Endothelial cell of umbilical vein (primary cell): ENCODE measurements around the gene OSER1. TPM values are rescaled to one million over a fixed set of nuclear protein-coding genes. Genes with fewer than 3 reads are reported as not detected.

Source experiments
- BruUV-seq: library from RNA; stranded (reverse); fragments of 400-500 nt; replicated peaks from 2 replicates; lab custom pipeline; 2021; lab: Mats Ljungman, UMichigan
- CTCF ChIA-PET: fragments of 300-600, 350-600 bp; sonication (Branson Sonifier 250); formaldehyde crosslinking; loops from one replicate; lab custom pipeline; 2021; ENCODE audit warnings: antibody characterized with exemption, inconsistent platforms; lab: Charles Lee
- POLR2A ChIA-PET: fragments of 300-600, 350-600 bp; sonication (Branson Sonifier 250); formaldehyde crosslinking; loops from one replicate; lab custom pipeline; 2021; ENCODE audit warnings: antibody characterized with exemption, inconsistent platforms; lab: Charles Lee
- DNase-seq: peaks from one replicate; pipeline ENCODE4 v3.0.0-alpha.2; 2011; ENCODE audit warnings: low read depth, low spot score
- FAIRE-seq: peaks from 2 replicates; lab custom pipeline; 2011; peaks lifted over from hg19 to GRCh38; lab: Jason Lieb, UNC
- H2AFZ ChIP-seq: 2 replicates; pipeline ENCODE4 v1.6.0; 2012; ENCODE audit warnings: low read depth, low read length, control low read depth, inconsistent platforms
- H3K27ac ChIP-seq: 2 replicates; pipeline ENCODE4 v1.5.1; 2011; ENCODE audit warnings: low read depth, mild to moderate bottlenecking, control low read depth, low read length, moderate library complexity; ENCODE audit not compliant: insufficient read depth
- H3K27me3 ChIP-seq, 2 experiments: 2 replicates each; pipeline versions ENCODE4 v1.6.0 to v1.6.1; 2011; ENCODE audit warnings: low read length in 2 of 2, mixed read lengths in 1 of 2; ENCODE audit not compliant: control insufficient read depth in 2 of 2, insufficient read depth in 2 of 2
- H3K36me3 ChIP-seq, 2 experiments: 2 replicates in 1 of 2; 3 replicates in 1 of 2; pipeline ENCODE4 v1.5.1; 2011; ENCODE audit warnings: low read length in 2 of 2, mild to moderate bottlenecking in 1 of 2, moderate library complexity in 1 of 2; ENCODE audit not compliant: control insufficient read depth in 2 of 2, insufficient read depth in 2 of 2; ENCODE audit errors: extremely low read depth in 1 of 2
- H3K4me1 ChIP-seq: 3 replicates; pipeline ENCODE4 v1.5.1; 2011; ENCODE audit warnings: mild to moderate bottlenecking, low read length; ENCODE audit not compliant: control insufficient read depth, insufficient read depth; ENCODE audit errors: extremely low read depth
- H3K4me2 ChIP-seq: 2 replicates; pipeline ENCODE4 v1.6.1; 2011; ENCODE audit warnings: low read length, control low read depth, mixed read lengths; ENCODE audit not compliant: insufficient read depth
- H3K4me3 ChIP-seq, 3 experiments: fragments of 200-600 bp in 1 of 3; sonication (generic), shearing (Covaris generic) in 1 of 3; replicated peaks in 1 of 3; 2 replicates each; pipeline ENCODE4 v1.5.1; 2011 to 2016; ENCODE audit warnings: control low read depth in 3 of 3, low read length in 3 of 3, mild to moderate bottlenecking in 2 of 3, inconsistent platforms in 1 of 3, low read depth in 1 of 3, moderate library complexity in 1 of 3; ENCODE audit not compliant: insufficient read depth in 1 of 3
- H3K79me2 ChIP-seq: 2 replicates; pipeline ENCODE4 v1.6.0; 2012; ENCODE audit warnings: low read length, inconsistent platforms; ENCODE audit not compliant: control insufficient read depth, insufficient read depth
- H3K9ac ChIP-seq: replicated peaks from 2 replicates; pipeline ENCODE3; 2011; ENCODE audit warnings: low read length, control low read depth; ENCODE audit not compliant: insufficient read depth; ENCODE audit errors: extremely low read depth
- H3K9me1 ChIP-seq: replicated peaks from 3 replicates; pipeline ENCODE4 v1.6.0; 2011; ENCODE audit warnings: mild to moderate bottlenecking, low read length; ENCODE audit not compliant: control insufficient read depth, insufficient read depth; ENCODE audit errors: extremely low read depth
- H3K9me3 ChIP-seq: replicated peaks from 2 replicates; pipeline ENCODE4 v1.5.1; 2012; ENCODE audit warnings: low read length, inconsistent platforms; ENCODE audit not compliant: control insufficient read depth, insufficient read depth
- H4K20me1 ChIP-seq: replicated peaks from 2 replicates; pipeline ENCODE3; 2011; ENCODE audit warnings: mild to moderate bottlenecking, low read length; ENCODE audit not compliant: control insufficient read depth, insufficient read depth; ENCODE audit errors: extremely low read depth
- EZH2 ChIP-seq: IDR thresholded peaks from 2 replicates; pipeline ENCODE4 v1.6.1; 2012; ENCODE audit warnings: borderline replicate concordance, low read depth, mild to moderate bottlenecking, moderate library complexity, low read length, inconsistent platforms; ENCODE audit not compliant: severe bottlenecking
- FOS ChIP-seq: IDR thresholded peaks from 2 replicates; pipeline ENCODE4 v1.6.1; 2011; ENCODE audit warnings: mild to moderate bottlenecking, low read length, moderate library complexity, borderline replicate concordance; ENCODE audit not compliant: insufficient read depth
- GATA2 ChIP-seq: IDR thresholded peaks from 2 replicates; pipeline ENCODE4 v1.7.0; 2011; ENCODE audit warnings: low read depth, mild to moderate bottlenecking, moderate library complexity, mixed read lengths, low read length; ENCODE audit not compliant: insufficient read length, insufficient read depth
- JUN ChIP-seq: IDR thresholded peaks from 2 replicates; pipeline ENCODE4 v1.6.1; 2011; ENCODE audit warnings: borderline replicate concordance, low read depth; ENCODE audit not compliant: insufficient read length, insufficient read depth
- MAX ChIP-seq: IDR thresholded peaks from 2 replicates; pipeline ENCODE4 v1.6.1; 2011; ENCODE audit not compliant: insufficient read depth, insufficient read length
- MYC ChIP-seq: IDR thresholded peaks from one replicate; pipeline ENCODE4 v1.6.1; 2011; ENCODE audit warnings: mild to moderate bottlenecking, low read depth, low read length
- POLR2A ChIP-seq: IDR thresholded peaks from 2 replicates; pipeline ENCODE4 v1.6.1; 2012; ENCODE audit warnings: low read depth, mild to moderate bottlenecking, control low read depth, low read length
- POLR2AphosphoS5 ChIP-seq: IDR thresholded peaks from 2 replicates; pipeline ENCODE4 v1.6.1; 2012; ENCODE audit warnings: low read depth, mild to moderate bottlenecking, control low read depth, low read length, moderate library complexity; ENCODE audit not compliant: insufficient read depth
- dilution Hi-C: fragments of 300-500 bp; cut with MboI; formaldehyde crosslinking; loops from one replicate; pipeline ENCODE4 v1.15.0; 2019; ENCODE audit warnings: low sequenced_read_pairs; ENCODE audit not compliant: extremely low pct_ligation_motif_present
- intact Hi-C: fragments of 100-400 bp; cut with micrococcal nuclease; formaldehyde crosslinking; loops from one replicate; pipeline ENCODE4 v1.10.0; 2022
- polyA plus RNA-seq, 4 experiments: library from polyadenylated mRNA; depleted of rRNA in 3 of 4; stranded (reverse) in 3 of 4; unstranded in 1 of 4; fragments of >200 nt; gene quantifications; 2 replicates each; pipeline versions ENCODE4 v1.2.1 to v1.2.3, GENCODE V29; 2011 to 2012; ENCODE audit warnings: missing spikeins in 1 of 4
- total RNA-seq: library from RNA; stranded (reverse); gene quantifications from 2 replicates; pipeline ENCODE4 v1.2.3, GENCODE V29; 2021
- TF ChIP-seq, protein P1 (sequence below), 2 donors: IDR thresholded peaks; 1 replicate in 1 of 2; 2 replicates in 1 of 2; pipeline ENCODE4 v1.5.1; 2011; ENCODE audit warnings: low read length in 2 of 2, mild to moderate bottlenecking in 2 of 2, moderate library complexity in 2 of 2, control low read depth in 1 of 2, inconsistent platforms in 1 of 2, low read depth in 1 of 2; ENCODE audit not compliant: insufficient read depth in 1 of 2; ENCODE audit errors: extremely low read depth in 1 of 2

The OSER1 gene
- total and polyA plus RNA-seq, 2 donors (not counting 3 experiments of a cell fraction or from before 2014, with no cell fraction given): 30.8 to 36.0 TPM

DNA sequence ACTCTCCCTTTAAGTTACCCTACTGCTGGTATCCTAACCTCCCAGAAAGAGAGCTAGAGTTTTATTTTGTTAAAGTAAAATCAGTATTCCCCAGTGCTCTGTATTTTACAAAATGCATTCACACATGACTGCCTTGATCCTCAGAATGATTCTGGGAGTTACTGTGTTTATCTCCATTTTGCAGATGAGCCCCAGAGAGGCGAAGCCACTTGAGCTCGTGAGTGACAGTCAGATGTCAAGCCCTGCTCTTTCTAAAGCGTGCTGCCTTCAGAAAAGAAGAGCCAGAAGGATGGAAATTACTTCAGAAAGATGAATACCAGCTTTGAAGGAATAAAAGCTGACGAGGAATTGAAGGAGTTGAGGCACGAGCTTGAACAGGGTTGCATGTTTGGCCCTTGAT, 14.1 kb upstream of the OSER1 start:
- intact Hi-C loops: no loop called here
- H3K36me3 ChIP-seq: no peaks in the 10 kb centered on the region
- dilution Hi-C loops: no loop called here
- H3K9ac ChIP-seq: no peak overlapping the region
- CTCF ChIA-PET: interaction anchor here (3.1 kb wide), 1 partner anchor 86 kb away, joined by 8 read pairs; the partner anchor contains the start of gene FITM2
- H3K4me1 ChIP-seq: no peaks in the 10 kb centered on the region
- H3K9me3 ChIP-seq: no peaks in the 10 kb centered on the region
- H3K9me1 ChIP-seq: no peaks in the 10 kb centered on the region
- POLR2A ChIA-PET: interaction anchor here (0.6 kb wide), 1 partner anchor 187 kb away, joined by 3 read pairs; no protein-coding TSS in a partner anchor
- H3K79me2 ChIP-seq: no peaks in the 10 kb centered on the region
- no peak for FAIRE-seq
- no peak for DNase-seq
- H3K27me3 ChIP-seq: no peaks in the 10 kb centered on the region
- BruUV-seq: no TSS peak
- no peaks in the 10 kb centered on the region for H4K20me1 ChIP-seq
- no peak overlapping the region for H3K4me3 ChIP-seq
- TF ChIP-seq, protein P1, sequence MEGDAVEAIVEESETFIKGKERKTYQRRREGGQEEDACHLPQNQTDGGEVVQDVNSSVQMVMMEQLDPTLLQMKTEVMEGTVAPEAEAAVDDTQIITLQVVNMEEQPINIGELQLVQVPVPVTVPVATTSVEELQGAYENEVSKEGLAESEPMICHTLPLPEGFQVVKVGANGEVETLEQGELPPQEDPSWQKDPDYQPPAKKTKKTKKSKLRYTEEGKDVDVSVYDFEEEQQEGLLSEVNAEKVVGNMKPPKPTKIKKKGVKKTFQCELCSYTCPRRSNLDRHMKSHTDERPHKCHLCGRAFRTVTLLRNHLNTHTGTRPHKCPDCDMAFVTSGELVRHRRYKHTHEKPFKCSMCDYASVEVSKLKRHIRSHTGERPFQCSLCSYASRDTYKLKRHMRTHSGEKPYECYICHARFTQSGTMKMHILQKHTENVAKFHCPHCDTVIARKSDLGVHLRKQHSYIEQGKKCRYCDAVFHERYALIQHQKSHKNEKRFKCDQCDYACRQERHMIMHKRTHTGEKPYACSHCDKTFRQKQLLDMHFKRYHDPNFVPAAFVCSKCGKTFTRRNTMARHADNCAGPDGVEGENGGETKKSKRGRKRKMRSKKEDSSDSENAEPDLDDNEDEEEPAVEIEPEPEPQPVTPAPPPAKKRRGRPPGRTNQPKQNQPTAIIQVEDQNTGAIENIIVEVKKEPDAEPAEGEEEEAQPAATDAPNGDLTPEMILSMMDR (IDR thresholded peaks at IDR 0.05; ENCODE audit: extremely low read depth in 1 of 2, insufficient read depth in 1 of 2, low read depth in 1 of 2, low read length in 2 of 2): no peak
- no peak overlapping the region for H3K27ac ChIP-seq
- H2AFZ ChIP-seq: no peak overlapping the region
- no peak overlapping the region for H3K4me2 ChIP-seq

GRCh38 chr20:44223721-44224120, 13.2 kb upstream of the OSER1 start:
- H3K9ac ChIP-seq: no peak overlapping the region
- no peaks in the 10 kb centered on the region for H3K79me2 ChIP-seq
- no peaks in the 10 kb centered on the region for H3K36me3 ChIP-seq
- intact Hi-C loops: no loop called here
- H3K27me3 ChIP-seq: no peaks in the 10 kb centered on the region
- no peak overlapping the region for H2AFZ ChIP-seq
- no TSS peak for BruUV-seq
- FAIRE-seq (no peak), DNase-seq (no peak)
- TF ChIP-seq POLR2A (no peak), POLR2AphosphoS5 (no peak), JUN (no peak), GATA2 (no peak), MAX (no peak), FOS (no peak), MYC (no peak), EZH2 (no peak)
- TF ChIP-seq, protein P1 (IDR thresholded peaks at IDR 0.05; ENCODE audit: extremely low read depth in 1 of 2, insufficient read depth in 1 of 2, low read depth in 1 of 2, low read length in 2 of 2): no peak
- no peaks in the 10 kb centered on the region for H3K9me1 ChIP-seq
- no peak overlapping the region for H3K4me3 ChIP-seq
- no peaks in the 10 kb centered on the region for H3K4me1 ChIP-seq
- no peaks in the 10 kb centered on the region for H3K9me3 ChIP-seq
- no peaks in the 10 kb centered on the region for H4K20me1 ChIP-seq
- no peak overlapping the region for H3K4me2 ChIP-seq
- dilution Hi-C loops: no loop called here
- CTCF ChIA-PET: interaction anchor here (3.1 kb wide), 1 partner anchor 87 kb away, joined by 8 read pairs; the partner anchor contains the start of gene FITM2
- POLR2A ChIA-PET: no interaction called here
- H3K27ac ChIP-seq: no peak overlapping the region
